Middle frontal gyrus (tissue), 1 donor: ENCODE measurements around the gene RBM3.

Experiments
- DNase-seq: peaks from one replicate; pipeline ENCODE4 v3.0.0-alpha.2; 2015; ENCODE audit warnings: low spot score; ENCODE audit errors: extremely low spot score

Gene RBM3

DNA sequence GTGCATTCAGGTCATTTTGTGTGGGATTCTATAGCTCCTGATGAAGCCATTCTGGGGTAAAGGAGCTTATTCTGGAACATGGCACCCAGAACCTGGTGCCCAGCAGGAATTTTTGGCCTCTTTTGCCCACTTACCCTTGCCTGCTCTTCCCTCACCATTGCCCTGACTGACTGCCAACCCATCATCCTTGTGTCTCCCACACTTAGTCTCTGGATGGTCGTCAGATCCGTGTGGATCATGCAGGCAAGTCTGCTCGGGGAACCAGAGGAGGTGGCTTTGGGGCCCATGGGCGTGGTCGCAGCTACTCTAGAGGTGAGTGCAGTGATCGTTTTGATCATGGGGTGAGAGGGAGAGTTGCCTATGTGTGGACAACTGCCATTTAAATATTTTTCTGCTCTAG lies 1.8 kb downstream of the RBM3 start:
- no peak for DNase-seq

DNA sequence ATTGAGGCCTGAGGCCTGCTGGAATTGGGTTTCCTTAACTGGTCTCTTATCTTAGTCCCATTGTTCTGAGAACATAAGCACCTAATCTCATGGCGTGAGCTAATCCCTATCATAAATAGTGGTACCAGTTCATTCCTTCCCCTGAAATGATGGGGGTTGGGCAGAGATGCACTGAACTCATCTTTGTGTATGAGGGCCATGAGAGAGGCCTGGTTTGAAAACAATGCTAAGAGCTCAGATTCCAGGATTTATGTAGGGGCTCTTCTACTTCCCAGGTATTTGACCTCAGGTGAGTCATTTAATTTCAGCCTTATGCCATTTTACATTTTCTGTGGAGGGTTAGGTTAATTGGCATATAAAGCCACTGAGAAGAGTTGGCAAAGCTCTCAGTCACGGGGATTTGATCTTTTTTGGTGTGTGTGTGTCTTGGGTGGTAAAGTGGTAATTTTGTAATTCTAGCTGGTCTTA lies 4.4 kb downstream of the RBM3 start:
- no peak for DNase-seq

GRCh38 chrX:48579259-48579658 lies 5.0 kb downstream of the RBM3 start:
- no peak for DNase-seq

GRCh38 chrX:48580662-48581061 lies 6.4 kb downstream of the RBM3 start:
- DNase-seq: no peak

DNA sequence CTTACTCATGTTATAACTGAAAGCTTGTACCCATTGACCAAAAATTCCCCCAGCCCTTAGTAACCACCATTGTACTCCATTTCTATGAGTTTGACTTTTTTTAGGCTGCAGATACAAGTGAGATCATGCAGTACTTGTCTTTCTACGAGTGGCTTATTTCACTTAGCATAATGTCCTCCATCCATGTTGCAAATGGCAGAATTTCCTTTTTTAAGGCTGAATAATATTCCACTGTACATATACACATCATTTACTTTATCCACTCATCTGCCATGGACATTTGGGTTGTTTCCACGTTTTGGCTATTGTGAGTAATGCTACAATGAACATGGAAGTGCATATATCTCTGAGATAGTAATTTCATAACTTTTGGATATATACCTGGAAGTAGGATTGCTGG lies 10.4 kb downstream of the RBM3 start:
- no peak for DNase-seq

DNA sequence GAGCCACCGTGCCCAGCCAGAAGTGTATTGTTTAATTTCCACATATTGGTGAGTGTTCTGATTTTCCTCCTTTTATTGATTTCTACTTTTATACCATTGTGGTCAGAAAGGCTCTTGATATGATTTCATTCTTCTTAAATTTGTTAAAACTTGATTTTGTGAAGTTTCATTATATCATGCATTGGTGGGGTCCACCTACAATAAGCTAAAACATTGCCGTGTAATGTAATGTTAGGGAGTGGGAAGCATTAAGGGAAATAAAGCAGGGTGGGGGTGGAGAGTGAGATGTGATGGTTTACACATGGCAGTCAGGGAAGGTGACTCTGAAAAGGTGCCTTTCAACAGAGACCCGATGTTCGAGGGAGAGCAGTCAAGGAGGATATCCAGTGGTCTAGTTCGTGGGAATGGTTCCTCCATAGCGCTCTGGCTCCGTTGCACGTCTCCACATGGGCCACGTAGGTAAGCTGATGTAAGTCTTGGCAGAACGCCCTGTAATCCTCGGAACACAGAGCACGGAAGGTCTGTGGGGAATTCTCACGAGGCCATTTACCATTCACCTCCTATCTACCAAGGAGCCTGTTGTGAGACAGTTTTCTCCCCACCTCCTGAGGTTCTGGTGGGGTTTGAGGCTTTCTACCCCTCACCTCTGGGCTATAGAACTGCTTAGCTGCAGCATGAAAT lies 15.3 kb downstream of the RBM3 start:
- DNase-seq: no peak

- DNase-seq: peak; percentile 3
These were observed 16.2 kb downstream of the RBM3 start for GRCh38 chrX:48590203-48591103.

- no peak for DNase-seq
These were observed 17.0 kb downstream of the RBM3 start for GRCh38 chrX:48591255-48591791.

DNA sequence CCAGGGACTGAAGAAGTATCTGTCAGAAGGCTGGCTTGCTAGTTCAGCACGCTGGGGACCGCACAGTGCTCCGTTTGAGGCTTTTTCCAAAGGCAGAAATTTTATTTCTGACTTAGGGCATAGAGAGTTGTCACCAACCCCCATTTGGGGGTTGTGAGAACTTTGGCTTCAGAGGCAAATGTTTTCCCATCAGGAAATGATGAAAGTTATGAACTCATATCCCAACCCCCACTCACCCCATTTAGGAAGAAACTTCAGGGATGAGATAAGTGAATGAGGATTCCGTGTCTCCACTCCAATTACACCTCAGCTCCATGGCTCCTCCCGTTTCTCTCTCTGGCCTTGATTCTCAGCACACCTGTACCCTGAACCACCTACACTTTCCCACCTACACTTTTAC lies 18.7 kb downstream of the RBM3 start:
- DNase-seq: no peak

GRCh38 chrX:48595929-48596328 lies 21.6 kb downstream of the RBM3 start:
- no peak for DNase-seq

- peak; percentile 72 for DNase-seq
These were observed 23.3 kb downstream of the RBM3 start, which contains the start of gene WDR13 for GRCh38 chrX:48597353-48598264. TSS of gene WDR13 (plus strand) at chrX:48597492. CDS start at chrX:48597997, 505 bp downstream.

DNA sequence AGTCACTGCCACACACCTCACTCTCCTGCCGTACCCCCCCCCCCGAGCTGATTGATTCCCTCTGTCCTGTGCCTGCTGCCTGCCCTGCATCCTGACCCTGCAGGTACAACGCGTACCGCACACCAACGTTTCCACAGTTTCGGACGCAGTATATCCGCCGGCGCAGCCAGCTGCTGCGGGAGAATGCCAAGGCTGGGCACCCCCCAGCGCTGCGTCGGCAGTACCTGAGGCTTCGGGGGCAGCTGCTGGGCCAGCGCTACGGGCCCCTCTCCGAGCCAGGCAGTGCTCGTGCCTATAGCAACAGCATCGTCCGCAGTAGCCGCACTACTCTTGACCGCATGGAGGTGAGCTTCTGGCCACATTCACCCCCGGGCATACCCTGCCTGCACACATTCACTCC lies 24.3 kb downstream of the RBM3 start:
- DNase-seq: no peak

DNA sequence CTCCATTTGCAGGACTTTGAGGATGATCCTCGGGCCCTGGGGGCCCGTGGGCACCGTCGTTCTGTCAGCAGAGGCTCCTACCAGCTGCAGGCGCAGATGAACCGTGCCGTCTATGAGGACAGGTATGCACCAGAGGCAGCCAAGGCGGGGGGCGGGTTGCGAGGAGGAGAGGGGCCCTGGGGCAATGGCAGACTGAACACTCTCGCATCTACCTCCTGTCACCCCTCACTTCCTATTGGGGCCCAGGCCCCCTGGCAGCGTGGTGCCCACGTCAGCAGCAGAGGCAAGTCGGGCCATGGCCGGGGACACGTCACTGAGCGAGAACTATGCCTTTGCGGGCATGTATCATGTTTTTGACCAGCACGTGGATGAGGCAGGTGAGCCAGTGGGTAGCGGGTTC lies 25.1 kb downstream of the RBM3 start:
- DNase-seq: no peak

DNA sequence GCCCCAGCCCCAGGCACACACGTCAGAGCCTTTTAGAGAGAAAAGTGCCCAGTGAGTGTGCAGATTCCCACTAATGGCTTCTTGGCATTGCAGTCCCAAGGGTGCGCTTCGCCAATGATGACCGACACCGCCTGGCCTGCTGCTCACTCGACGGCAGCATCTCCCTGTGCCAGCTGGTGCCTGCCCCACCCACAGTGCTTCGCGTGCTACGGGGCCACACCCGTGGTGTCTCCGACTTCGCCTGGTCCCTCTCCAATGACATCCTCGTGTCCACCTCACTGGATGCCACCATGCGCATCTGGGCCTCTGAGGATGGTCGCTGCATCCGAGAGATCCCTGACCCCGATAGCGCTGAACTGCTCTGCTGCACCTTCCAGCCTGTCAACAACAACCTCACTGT lies 25.9 kb downstream of the RBM3 start:
- no peak for DNase-seq

DNA sequence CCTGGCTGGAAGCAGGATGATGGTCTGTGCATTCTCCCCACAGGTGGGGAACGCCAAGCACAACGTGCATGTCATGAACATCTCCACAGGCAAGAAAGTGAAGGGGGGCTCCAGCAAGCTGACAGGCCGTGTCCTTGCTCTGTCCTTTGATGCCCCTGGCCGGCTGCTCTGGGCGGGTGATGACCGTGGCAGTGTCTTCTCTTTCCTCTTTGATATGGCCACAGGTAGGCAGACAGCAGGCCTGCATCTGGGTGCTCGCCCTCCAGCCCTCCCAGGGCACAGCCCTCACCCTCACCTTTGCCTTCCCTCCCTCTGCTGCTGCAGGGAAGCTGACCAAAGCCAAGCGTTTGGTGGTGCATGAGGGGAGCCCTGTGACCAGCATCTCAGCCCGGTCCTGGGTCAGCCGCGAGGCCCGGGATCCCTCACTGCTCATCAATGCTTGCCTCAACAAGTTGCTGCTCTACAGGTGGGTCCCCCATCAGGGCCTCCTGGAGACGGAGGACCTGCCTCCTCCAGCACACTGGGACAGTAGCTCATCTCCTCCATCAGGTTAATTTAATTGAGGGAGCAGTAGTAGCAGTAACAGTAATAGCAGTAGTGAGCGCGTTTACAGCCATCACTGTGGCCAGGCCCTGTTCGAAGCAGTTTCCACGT lies 27.6 kb downstream of the RBM3 start:
- no peak for DNase-seq

- DNase-seq: no peak
These were observed 30.4 kb downstream of the RBM3 start for GRCh38 chrX:48604701-48605100.

DNA sequence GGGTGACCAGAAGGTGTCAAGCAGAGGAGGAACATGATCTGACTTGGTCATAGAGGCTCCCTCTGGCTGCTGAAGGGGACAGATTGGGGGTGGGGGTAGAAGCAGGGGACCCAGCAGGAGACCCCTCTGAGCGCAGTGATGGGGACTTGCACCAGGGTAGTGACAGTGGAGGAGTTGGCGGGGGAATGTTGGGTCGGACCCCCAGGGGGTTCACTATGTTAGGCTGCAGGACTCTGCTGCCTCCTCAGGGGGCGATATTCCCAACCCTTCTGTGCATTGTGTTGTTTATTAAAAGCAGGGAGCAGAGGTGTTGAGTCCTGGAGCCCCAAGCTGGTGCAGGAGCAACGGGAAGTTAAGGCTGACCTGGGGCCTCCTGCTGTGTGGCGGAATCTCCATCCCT lies 31.8 kb downstream of the RBM3 start:
- no peak for DNase-seq

DNA sequence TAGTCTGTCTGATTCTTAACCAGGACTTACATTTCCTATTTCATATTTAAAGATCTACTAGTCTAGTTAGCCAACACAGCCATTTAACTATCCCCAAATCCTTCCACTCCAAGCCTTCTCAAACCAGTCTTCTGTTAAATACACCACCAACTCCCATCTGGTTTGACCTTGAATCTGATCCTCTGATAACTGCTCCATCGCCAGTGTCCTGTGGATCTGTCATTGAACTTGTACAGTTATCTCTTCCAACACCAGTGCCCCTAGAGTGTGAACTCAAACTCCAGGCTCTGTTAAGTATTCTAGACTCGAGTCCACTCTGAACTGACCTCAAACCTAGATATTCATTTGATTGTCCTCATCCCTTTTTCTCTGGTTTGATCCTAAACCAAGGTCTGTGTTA lies 37.4 kb downstream of the RBM3 start:
- no peak for DNase-seq

GRCh38 chrX:48613502-48614160 lies 39.3 kb downstream of the RBM3 start:
- DNase-seq: no peak

DNA sequence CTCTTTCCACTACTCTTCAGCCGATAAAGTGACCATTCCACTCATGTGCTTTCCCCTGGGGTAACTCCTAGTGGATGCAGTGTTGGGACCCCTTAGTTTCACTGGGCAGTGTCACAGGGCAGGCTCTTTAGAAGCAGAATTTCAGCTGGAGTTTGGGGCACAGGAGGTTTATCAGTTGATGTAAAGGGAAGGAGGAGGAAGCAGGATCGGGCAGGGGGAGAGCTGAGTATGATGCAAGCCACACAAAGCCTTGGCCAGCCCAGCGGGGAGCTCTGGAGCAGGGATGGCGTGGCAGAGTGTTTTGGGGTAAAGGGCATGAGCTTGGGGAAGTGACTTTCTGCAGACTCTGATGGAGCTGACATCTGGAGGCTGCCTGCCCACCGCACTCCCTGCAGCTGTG lies 42.3 kb downstream of the RBM3 start:
- no peak for DNase-seq
